ENCODE measurements around the gene KRT83.

DNA sequence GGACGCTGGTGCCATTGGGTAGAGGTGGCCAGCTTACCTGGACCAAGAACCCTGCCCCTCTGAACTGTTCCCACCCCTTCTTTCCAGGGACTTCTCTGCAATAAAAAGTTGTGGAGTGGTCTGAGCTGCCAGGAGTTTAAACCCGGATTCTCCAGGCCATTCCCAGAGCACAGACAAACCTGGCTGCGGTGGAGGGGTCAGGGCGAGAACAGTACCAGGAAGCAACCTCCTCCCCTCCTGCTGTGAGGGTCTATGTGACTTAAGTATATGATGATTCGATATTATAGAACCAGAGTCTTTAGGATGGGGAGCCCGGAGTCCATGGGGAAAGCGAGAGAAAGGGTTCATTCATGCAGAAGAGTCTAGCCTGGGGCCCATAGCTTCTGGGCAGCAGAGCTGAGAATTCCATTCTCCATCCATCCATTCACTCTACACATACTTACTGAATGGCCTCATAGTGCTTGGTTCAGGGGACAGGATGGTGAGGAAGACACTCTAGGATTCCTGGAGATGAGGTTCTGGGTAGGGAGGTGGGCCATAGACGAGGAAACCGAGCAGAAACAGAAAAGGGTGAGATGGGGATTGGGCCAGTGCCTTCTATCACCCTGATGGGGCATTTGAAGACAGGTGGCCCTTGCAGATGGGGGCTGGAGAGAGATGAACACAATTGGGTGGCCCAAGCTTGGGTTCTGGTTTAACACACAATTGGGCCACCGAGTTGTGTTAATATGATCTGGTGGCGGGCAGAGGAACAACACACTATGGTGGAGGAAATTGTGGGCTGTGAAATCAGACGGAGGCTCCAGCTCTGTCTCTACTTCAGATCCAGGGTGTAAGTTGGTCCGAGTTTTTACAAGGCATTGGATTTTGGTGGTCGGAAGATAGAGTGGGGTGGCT is 41.5 kb downstream of the KRT83 start:
- TF ChIP-seq POLR2A (IDR thresholded peaks at IDR 0.05) (no peak), EP300 (IDR thresholded peaks at IDR 0.05) (no peak)
- TF ChIP-seq, protein P1, sequence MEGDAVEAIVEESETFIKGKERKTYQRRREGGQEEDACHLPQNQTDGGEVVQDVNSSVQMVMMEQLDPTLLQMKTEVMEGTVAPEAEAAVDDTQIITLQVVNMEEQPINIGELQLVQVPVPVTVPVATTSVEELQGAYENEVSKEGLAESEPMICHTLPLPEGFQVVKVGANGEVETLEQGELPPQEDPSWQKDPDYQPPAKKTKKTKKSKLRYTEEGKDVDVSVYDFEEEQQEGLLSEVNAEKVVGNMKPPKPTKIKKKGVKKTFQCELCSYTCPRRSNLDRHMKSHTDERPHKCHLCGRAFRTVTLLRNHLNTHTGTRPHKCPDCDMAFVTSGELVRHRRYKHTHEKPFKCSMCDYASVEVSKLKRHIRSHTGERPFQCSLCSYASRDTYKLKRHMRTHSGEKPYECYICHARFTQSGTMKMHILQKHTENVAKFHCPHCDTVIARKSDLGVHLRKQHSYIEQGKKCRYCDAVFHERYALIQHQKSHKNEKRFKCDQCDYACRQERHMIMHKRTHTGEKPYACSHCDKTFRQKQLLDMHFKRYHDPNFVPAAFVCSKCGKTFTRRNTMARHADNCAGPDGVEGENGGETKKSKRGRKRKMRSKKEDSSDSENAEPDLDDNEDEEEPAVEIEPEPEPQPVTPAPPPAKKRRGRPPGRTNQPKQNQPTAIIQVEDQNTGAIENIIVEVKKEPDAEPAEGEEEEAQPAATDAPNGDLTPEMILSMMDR (IDR thresholded peaks at IDR 0.05), result no peak

Measured in suprapubic skin (tissue), 3 donors.